HG03442 (cell line): ENCODE results near the gene REEP2.

Experiments
- ATAC-seq: cut with Tn5 transposase; IDR thresholded peaks from one replicate; pipeline ENCODE4 v1.9.1; 2021; ENCODE audit warnings: mild to moderate bottlenecking, moderate library complexity; ENCODE audit not compliant: unreplicated experiment

Gene REEP2

GRCh38 chr5:138495351-138495750 lies 56.5 kb downstream of the REEP2 start:
- no peak for ATAC-seq
